Hematopoietic multipotent progenitor cell treated with erythropoietin and hydrocortisone succinate and interleukin-3 and kit ligand, for 4 days (in vitro differentiated cells): Measurements from ENCODE around the gene ACTG1.
"Not testable (repeated sequence)": the region's sequence is repeated elsewhere in the genome, so short reads cannot be mapped to it uniquely, and the experiment has no call there.

ENCODE experiments used
- DNase-seq: peaks from one replicate; pipeline ENCODE4 v3.0.0-alpha.2; 2015

The ACTG1 gene

DNA sequence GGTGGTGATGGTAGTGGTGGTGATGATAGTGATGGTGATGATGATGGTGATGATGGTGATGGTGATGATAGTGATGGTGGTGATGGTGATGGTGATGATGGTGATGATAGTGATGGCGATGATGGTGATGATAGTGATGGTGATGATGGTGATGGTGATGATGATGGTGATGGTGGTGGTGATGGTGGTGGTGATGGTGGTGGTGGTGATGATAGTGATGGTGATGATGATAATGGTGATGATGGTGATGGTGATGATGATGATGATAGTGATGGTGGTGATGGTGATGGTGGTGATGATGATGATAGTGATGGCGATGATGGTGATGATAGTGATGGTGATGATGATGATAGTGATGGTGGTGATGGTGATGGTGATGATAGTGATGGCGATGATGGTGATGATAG lies 19.4 kb upstream of the ACTG1 start:
- DNase-seq = not testable (repeated sequence)

DNA sequence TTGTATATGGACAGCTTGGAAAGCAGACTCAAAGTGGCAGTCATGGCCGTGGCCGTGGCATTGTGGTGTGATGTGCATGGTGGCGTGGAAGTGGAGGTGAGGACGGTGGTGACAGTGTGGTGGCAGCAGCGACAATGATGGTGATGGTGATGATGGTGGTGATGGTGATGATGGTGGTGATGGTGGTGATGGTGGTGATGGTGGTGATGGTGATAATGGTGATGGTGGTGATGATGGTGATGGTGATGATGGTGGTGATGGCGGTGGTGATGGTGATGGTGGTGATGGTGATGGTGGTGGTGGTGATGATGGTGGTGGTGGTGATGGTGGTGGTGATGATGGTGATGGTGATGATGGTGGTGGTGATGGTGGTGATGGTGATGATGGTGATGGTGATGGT lies 18.4 kb upstream of the ACTG1 start:
- not testable (repeated sequence) for DNase-seq

DNA sequence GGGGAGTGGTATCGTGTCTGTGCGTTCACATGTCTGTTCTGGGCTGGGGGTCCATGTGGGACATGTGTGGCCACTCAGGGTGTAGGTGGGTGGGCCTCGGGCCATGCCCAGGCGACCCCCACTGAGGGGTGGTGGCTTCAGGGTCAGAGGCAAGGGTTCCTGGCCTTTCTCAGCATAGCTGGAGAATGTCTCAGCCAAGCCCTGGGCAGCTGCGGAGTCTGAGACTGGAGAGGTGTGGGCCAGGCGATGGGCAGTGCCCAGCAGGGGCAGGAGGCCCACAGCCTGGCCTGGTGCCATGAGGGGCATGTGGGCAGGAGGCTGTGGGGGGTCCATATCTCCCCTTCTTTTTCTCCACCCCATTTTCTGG lies 16.8 kb upstream of the ACTG1 start:
- no peak for DNase-seq

DNA sequence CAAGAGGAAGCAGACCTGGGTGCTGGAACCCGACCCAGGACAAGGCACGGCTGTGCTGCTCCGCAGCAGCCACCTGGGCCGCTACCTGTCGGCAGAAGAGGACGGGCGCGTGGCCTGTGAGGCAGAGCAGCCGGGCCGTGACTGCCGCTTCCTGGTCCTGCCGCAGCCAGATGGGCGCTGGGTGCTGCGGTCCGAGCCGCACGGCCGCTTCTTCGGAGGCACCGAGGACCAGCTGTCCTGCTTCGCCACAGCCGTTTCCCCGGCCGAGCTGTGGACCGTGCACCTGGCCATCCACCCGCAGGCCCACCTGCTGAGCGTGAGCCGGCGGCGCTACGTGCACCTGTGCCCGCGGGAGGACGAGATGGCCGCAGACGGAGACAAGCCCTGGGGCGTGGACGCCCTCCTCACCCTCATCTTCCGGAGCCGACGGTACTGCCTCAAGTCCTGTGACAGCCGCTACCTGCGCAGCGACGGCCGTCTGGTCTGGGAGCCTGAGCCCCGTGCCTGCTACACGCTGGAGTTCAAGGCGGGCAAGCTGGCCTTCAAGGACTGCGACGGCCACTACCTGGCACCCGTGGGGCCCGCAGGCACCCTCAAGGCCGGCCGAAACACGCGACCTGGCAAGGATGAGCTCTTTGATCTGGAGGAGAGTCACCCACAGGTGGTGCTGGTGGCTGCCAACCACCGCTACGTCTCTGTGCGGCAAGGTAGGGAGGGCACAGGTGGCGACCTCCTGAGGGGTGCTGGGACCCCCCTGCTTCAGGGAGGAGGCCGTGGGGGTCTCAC lies 16.2 kb upstream of the ACTG1 start:
- no peak for DNase-seq

DNA sequence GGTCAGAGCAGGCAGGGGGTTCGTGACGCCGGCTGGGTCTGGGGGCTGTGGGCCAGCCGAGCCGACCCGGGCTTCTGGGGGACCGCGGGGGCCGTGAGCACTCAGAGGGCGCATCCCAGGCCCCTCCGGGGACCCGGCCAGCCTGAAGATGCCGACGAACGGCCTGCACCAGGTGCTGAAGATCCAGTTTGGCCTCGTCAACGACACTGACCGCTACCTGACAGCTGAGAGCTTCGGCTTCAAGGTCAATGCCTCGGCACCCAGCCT lies 15.7 kb upstream of the ACTG1 start:
- no peak for DNase-seq

GRCh38 chr17:81527591-81528383 lies 15.2 kb upstream of the ACTG1 start, which contains the start of gene FSCN2:
Gene FSCN2 (plus strand): TSS chr17:81528377. CDS start chr17:81528532, 155 bp downstream.
- no peak for DNase-seq

DNA sequence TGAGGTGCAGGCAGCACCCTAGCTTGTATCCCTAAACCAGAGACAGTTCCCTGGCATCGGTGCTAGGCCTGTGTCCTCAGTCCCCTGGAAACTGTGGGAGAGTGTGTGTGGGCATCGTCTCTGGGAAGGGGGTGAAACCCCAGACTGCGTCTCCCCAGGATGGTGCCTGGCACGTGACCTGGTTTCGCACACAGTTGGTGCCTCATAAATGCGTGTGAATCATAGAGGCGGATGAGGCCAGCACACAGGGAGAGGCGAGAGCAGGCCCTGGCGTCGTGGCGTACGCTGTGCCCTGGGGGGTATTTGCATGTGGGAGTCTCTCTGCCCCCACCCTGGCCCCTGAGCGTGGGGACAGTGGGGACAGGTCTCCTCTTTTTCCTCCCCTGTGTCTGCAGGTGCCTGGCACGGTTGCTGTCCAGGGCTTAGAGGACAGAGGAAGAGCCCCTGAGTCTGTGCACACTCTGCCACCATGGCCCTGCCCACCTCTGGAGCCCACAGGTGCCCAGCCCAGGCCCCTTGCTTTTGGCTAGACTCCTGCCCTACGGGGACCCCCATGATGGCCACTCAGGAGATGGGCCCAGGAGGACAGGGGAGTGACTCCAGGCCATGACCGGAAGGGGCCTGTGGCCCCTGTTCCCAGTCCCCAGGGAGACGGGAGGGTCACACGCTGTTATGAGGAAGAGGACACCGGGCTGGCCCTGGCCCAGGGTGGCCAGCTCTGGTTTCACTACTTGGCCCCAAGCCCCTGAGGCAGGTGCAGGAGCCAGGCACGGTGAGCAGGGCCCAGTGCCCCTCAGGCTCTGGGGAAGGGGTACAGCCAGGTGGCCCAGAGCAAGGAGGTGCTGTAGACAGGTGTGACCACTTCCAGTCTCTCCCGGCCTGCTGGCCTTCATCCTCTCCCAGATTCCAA lies 14.3 kb upstream of the ACTG1 start:
- DNase-seq = no peak

GRCh38 chr17:81524865-81525159 lies 12.2 kb upstream of the ACTG1 start:
- DNase-seq = no peak

GRCh38 chr17:81524039-81524864 lies 11.7 kb upstream of the ACTG1 start:
- DNase-seq = no peak

DNA sequence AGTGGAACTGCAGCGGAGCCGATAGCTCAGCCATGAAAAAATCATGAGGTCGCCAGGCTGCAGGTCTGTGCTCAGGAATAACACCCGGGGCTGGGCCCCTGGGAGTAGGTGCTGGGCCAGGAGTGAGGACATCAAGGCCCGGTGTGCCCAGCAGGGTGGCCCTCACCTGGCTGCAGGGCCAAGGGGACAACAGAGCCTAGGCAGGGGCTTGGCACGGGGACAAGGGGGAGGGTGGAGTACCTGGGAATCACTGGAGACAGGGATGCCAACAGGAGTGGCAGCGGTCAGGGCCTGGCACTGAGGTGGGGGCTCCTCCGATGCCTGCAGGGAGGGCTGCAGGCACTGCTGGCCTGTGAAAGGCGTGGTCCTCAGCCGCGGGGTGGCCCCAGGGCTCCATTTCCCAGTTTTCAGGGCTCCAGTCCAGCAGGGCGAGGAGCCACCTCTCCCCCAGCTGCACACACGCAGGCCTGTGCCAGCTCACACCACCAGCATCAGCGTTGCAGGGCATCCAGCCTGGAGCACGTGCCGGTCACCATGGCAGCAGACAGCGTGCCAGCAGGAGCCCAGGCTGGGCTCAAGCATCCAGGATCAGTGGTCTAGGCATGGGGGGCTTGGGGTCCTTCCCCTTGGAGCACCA lies 10.9 kb upstream of the ACTG1 start:
- DNase-seq = no peak

- peak; percentile 78 for DNase-seq
Observed at GRCh38 chr17:81522491-81523401, 10.1 kb upstream of the ACTG1 start.

GRCh38 chr17:81520021-81520901 lies 7.7 kb upstream of the ACTG1 start:
- no peak for DNase-seq

DNA sequence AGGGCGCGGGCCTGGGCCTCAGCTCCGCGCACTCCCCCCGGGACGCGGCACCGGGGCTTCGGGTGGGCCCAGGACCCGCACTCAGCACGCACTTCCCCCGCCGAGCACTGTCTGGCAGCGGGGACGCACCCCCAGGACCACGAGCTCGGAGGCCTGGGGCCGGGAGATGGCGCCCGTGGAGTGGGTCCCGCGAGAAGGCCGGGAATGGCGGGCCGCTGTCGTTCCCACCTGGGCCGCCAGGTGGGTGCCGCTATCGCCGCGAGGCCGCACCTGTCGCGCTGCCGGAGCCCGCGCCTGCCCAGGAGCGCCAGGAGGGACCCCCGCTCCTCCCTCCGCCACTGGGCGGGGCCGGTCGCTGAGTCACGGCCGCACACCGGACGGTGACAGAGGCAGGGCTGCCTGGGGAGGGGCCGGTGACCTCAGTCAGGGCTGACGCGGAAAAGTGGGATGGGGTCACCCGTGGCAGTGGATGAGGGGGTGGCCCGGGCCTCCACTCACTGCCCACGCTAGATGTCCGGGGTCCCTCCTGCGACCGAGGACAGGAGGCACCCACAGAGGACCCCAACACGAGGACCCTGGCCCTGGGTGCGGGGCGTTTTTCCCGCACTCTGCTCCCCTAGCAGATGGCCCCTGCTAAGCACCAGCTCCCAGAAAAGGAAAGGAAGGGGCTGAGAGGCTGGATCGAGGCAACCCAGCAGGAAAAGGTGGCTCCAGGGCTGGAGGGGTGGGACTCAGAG lies 6.9 kb upstream of the ACTG1 start:
- DNase-seq = peak; percentile 33

GRCh38 chr17:81518785-81519283 lies 6.2 kb upstream of the ACTG1 start:
- DNase-seq = no peak

- no peak for DNase-seq
Observed at GRCh38 chr17:81518113-81518784, 5.7 kb upstream of the ACTG1 start.

- DNase-seq = no peak
Observed at GRCh38 chr17:81517339-81518112, 4.9 kb upstream of the ACTG1 start.

DNA sequence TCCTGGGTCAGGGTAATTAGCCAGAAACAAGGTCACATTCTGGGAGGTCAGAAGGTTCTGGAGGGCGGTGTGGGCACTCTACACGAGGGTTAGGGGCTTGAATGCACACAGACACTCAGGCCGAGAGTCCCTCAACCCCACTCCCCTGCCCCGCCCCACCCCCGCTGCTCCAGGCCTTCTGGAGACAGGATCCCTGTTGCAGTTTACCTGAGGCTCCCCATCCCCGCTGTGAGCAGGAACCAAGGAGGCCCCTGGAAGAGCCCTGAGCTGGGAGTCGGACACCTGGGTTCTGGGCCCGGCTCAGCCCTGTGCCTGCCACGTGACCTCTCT lies 4.4 kb upstream of the ACTG1 start:
- DNase-seq = no peak

DNA sequence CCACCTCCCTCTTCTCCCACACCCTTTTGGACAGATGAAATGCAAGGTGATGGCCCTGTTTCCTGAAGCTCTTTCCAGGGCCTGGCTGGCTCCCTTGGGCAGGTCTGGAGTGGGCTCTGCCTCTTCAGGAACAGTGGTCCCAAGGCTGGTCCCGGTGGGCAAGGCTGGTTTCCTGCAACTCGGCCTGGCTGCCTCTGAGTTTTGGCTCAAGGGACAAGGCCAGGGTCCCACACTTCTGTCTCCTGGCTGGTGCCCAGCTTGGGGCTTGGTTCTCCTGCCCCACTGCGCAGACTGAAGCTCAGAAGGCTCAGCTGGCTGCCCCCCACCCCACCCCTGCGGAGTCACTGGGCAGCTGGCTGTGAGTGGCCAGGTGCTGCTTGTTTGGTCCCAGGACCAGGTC lies 3.8 kb upstream of the ACTG1 start:
- DNase-seq = no peak
